Measurements from ENCODE around the gene PPP1R15A. TPM values are rescaled to one million over a fixed set of nuclear protein-coding genes. Genes with fewer than 3 reads are reported as not detected.
"Not testable (repeated sequence)": the region's sequence is repeated elsewhere in the genome, so short reads cannot be mapped to it uniquely, and the experiment has no call there.

PPP1R15A gene
- total and polyA plus RNA-seq, 2 donors (not counting 1 experiment from before 2014, with no cell fraction given): 46.3 to 166 TPM

- H3K4me3 ChIP-seq (replicated peaks in 1 of 4; ENCODE audit: control extremely low read depth in 1 of 4, insufficient read depth in 1 of 4, low read depth in 3 of 4, low read length in 4 of 4): peak overlapping the region; percentile 64 to 77 (median 68)
- no peaks in the 10 kb centered on the region for H3K27me3 ChIP-seq (ENCODE audit: control insufficient read depth, insufficient read depth, low read length)
- no peak for DNase-seq (ENCODE audit: low read depth in 2 of 2)
- H3K36me3 ChIP-seq (ENCODE audit: control insufficient read depth, insufficient read depth, low read length): peaks cover 10% of the 10 kb centered on the region
- H3K79me2 ChIP-seq (ENCODE audit: control insufficient read depth, insufficient read depth, low read length): peaks cover 24% of the 10 kb centered on the region
- peak overlapping the region; percentile 86 for H3K27ac ChIP-seq (ENCODE audit: insufficient read depth, low read length)
- peaks cover 7% of the 10 kb centered on the region for H3K4me1 ChIP-seq (ENCODE audit: control insufficient read depth, extremely low read depth, insufficient read depth, low read length)
- TF ChIP-seq, protein P1, sequence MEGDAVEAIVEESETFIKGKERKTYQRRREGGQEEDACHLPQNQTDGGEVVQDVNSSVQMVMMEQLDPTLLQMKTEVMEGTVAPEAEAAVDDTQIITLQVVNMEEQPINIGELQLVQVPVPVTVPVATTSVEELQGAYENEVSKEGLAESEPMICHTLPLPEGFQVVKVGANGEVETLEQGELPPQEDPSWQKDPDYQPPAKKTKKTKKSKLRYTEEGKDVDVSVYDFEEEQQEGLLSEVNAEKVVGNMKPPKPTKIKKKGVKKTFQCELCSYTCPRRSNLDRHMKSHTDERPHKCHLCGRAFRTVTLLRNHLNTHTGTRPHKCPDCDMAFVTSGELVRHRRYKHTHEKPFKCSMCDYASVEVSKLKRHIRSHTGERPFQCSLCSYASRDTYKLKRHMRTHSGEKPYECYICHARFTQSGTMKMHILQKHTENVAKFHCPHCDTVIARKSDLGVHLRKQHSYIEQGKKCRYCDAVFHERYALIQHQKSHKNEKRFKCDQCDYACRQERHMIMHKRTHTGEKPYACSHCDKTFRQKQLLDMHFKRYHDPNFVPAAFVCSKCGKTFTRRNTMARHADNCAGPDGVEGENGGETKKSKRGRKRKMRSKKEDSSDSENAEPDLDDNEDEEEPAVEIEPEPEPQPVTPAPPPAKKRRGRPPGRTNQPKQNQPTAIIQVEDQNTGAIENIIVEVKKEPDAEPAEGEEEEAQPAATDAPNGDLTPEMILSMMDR (conservative IDR thresholded peaks at IDR 0.05 in 1 of 2, IDR thresholded peaks at IDR 0.05 in 1 of 2; ENCODE audit: low read depth in 1 of 2, low read length in 2 of 2): no peak
- peak overlapping the region; percentile 67 for H2AFZ ChIP-seq (ENCODE audit: low read length)
- peak overlapping the region; percentile 60 for H3K9ac ChIP-seq (ENCODE audit: insufficient read depth, low read length)
- no peaks in the 10 kb centered on the region for H4K20me1 ChIP-seq (ENCODE audit: control insufficient read depth, extremely low read depth, insufficient read depth, low read length)
- peak overlapping the region; percentile 94 for H3K4me2 ChIP-seq (ENCODE audit: extremely low read depth, insufficient read depth, low read length)
- no peaks in the 10 kb centered on the region for H3K9me3 ChIP-seq (ENCODE audit: control insufficient read depth, insufficient read depth, low read depth, low read length)
These were observed 4.5 kb upstream of the PPP1R15A start for GRCh38 chr19:48867746-48868113.

- TF ChIP-seq EZH2 (IDR thresholded peaks at IDR 0.05; ENCODE audit: low read length, missing control alignments): no peak
- TF ChIP-seq, protein P1 (conservative IDR thresholded peaks at IDR 0.05 in 1 of 2, IDR thresholded peaks at IDR 0.05 in 1 of 2; ENCODE audit: low read depth in 1 of 2, low read length in 2 of 2): no peak
- Histone ChIP-seq H2AFZ (ENCODE audit: low read length) (peak within 1 kb of the TSS; percentile 67), H3K4me3 (replicated peaks in 1 of 4; ENCODE audit: control extremely low read depth in 1 of 4, insufficient read depth in 1 of 4, low read depth in 3 of 4, low read length in 4 of 4) (peak within 1 kb of the TSS; percentile 64 to 77 (median 68)), H3K4me2 (ENCODE audit: extremely low read depth, insufficient read depth, low read length) (peak within 1 kb of the TSS; percentile 94), H3K79me2 (ENCODE audit: control insufficient read depth, insufficient read depth, low read length) (peaks cover 29% of the 10 kb centered on the region), H3K9me3 (ENCODE audit: control insufficient read depth, insufficient read depth, low read depth, low read length) (no peaks in the 10 kb centered on the region), H3K4me1 (ENCODE audit: control insufficient read depth, extremely low read depth, insufficient read depth, low read length) (peaks cover 7% of the 10 kb centered on the region), H3K27me3 (ENCODE audit: control insufficient read depth, insufficient read depth, low read length) (no peaks in the 10 kb centered on the region), H3K9ac (ENCODE audit: insufficient read depth, low read length) (peak within 1 kb of the TSS; percentile 60), H3K27ac (ENCODE audit: insufficient read depth, low read length) (peak within 1 kb of the TSS; percentile 86), H4K20me1 (ENCODE audit: control insufficient read depth, extremely low read depth, insufficient read depth, low read length) (no peaks in the 10 kb centered on the region), H3K36me3 (ENCODE audit: control insufficient read depth, insufficient read depth, low read length) (peaks cover 10% of the 10 kb centered on the region)
- peak; percentile 50 to 61 for DNase-seq (ENCODE audit: low read depth in 2 of 2)
These were observed 3.9 kb upstream of the PPP1R15A start, which contains the start of gene PLEKHA4 for GRCh38 chr19:48868114-48868886. PLEKHA4 (minus strand) TSS chr19:48868617; CDS start chr19:48867620, 997 bp downstream.

DNA sequence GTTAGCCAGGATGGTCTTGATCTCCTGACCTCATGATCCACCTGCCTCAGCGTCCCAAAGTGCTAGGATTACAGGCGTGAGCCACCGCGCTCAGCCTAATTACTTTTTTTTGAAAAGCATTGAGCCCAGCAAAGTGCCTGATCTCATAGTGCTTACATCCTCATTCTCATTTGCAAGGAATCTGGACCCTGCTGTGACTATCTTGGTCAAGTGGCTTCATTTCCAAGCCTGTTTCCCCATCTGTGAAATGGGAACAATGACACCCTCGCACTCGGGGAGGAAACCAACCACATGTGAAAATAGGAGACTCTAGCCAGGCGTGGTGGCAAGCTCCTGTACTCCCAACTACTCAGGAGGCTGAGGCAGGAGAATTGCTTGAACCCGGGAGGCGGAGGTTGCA, 2.2 kb upstream of the PPP1R15A start:
- H3K9ac ChIP-seq (ENCODE audit: insufficient read depth, low read length): no peak overlapping the region
- no peak overlapping the region for H3K4me3 ChIP-seq (replicated peaks in 1 of 4; ENCODE audit: control extremely low read depth in 1 of 4, insufficient read depth in 1 of 4, low read depth in 3 of 4, low read length in 4 of 4)
- H3K79me2 ChIP-seq (ENCODE audit: control insufficient read depth, insufficient read depth, low read length): peaks cover 46% of the 10 kb centered on the region
- H3K27ac ChIP-seq (ENCODE audit: insufficient read depth, low read length): no peak overlapping the region
- no peaks in the 10 kb centered on the region for H4K20me1 ChIP-seq (ENCODE audit: control insufficient read depth, extremely low read depth, insufficient read depth, low read length)
- DNase-seq (ENCODE audit: low read depth in 2 of 2): no peak
- TF ChIP-seq, protein P1 (conservative IDR thresholded peaks at IDR 0.05 in 1 of 2, IDR thresholded peaks at IDR 0.05 in 1 of 2; ENCODE audit: low read depth in 1 of 2, low read length in 2 of 2): no peak
- TF ChIP-seq EZH2 (IDR thresholded peaks at IDR 0.05; ENCODE audit: low read length, missing control alignments): no peak
- H3K9me3 ChIP-seq (ENCODE audit: control insufficient read depth, insufficient read depth, low read depth, low read length): no peaks in the 10 kb centered on the region
- no peaks in the 10 kb centered on the region for H3K27me3 ChIP-seq (ENCODE audit: control insufficient read depth, insufficient read depth, low read length)
- peaks cover 7% of the 10 kb centered on the region for H3K4me1 ChIP-seq (ENCODE audit: control insufficient read depth, extremely low read depth, insufficient read depth, low read length)
- H3K4me2 ChIP-seq (ENCODE audit: extremely low read depth, insufficient read depth, low read length): no peak overlapping the region
- H2AFZ ChIP-seq (ENCODE audit: low read length): no peak overlapping the region
- H3K36me3 ChIP-seq (ENCODE audit: control insufficient read depth, insufficient read depth, low read length): peaks cover 19% of the 10 kb centered on the region

GRCh38 chr19:48871471-48872181, 595 bp upstream of the PPP1R15A start:
- H3K9me3 ChIP-seq (ENCODE audit: control insufficient read depth, insufficient read depth, low read depth, low read length); H3K4me1 ChIP-seq (ENCODE audit: control insufficient read depth, extremely low read depth, insufficient read depth, low read length); H4K20me1 ChIP-seq (ENCODE audit: control insufficient read depth, extremely low read depth, insufficient read depth, low read length); H3K4me2 ChIP-seq (ENCODE audit: extremely low read depth, insufficient read depth, low read length); DNase-seq (ENCODE audit: low read depth in 2 of 2); H3K27me3 ChIP-seq (ENCODE audit: control insufficient read depth, insufficient read depth, low read length): not testable (repeated sequence)
- Histone ChIP-seq H3K36me3 (ENCODE audit: control insufficient read depth, insufficient read depth, low read length) (peaks cover 21% of the 10 kb centered on the region), H3K4me3 (replicated peaks in 1 of 4; ENCODE audit: control extremely low read depth in 1 of 4, insufficient read depth in 1 of 4, low read depth in 3 of 4, low read length in 4 of 4) (peak overlapping the region in 1 of 4 experiments; percentile 14), H3K9ac (ENCODE audit: insufficient read depth, low read length) (peak overlapping the region; percentile 43), H3K79me2 (ENCODE audit: control insufficient read depth, insufficient read depth, low read length) (peaks cover 51% of the 10 kb centered on the region), H3K27ac (ENCODE audit: insufficient read depth, low read length) (peak overlapping the region; percentile 100), H2AFZ (ENCODE audit: low read length) (peak overlapping the region; percentile 49)

Measured in fibroblast of lung (primary cell).